IPS-15b (cell line): ENCODE results near the gene TM7SF2.

Experiments
- H3K27me3 ChIP-seq: one replicate; pipeline ENCODE4 v1.6.1; 2013; ENCODE audit warnings: low read length; ENCODE audit not compliant: control insufficient read depth, insufficient read depth
- H3K36me3 ChIP-seq: one replicate; pipeline ENCODE4 v1.6.1; 2013; ENCODE audit warnings: low read length; ENCODE audit not compliant: control insufficient read depth, insufficient read depth
- H3K4me1 ChIP-seq: one replicate; pipeline ENCODE4 v1.6.1; 2013; ENCODE audit warnings: mild to moderate bottlenecking, low read length; ENCODE audit not compliant: control insufficient read depth, insufficient read depth
- H3K4me3 ChIP-seq: one replicate; pipeline ENCODE4 v1.5.1; 2013; ENCODE audit warnings: low read depth, low read length
- H3K9ac ChIP-seq: one replicate; pipeline ENCODE4 v1.6.1; 2013; ENCODE audit warnings: low read depth, mild to moderate bottlenecking, low read length
- H3K9me3 ChIP-seq: one replicate; pipeline ENCODE4 v1.6.1; 2013; ENCODE audit warnings: mild to moderate bottlenecking, low read length; ENCODE audit not compliant: control insufficient read depth, insufficient read depth

Gene TM7SF2

GRCh38 chr11:65078786-65079342 is 32.8 kb upstream of the TM7SF2 start:
- Histone ChIP-seq H3K27me3 (no peaks in the 10 kb centered on the region), H3K4me3 (no peak overlapping the region), H3K9me3 (no peaks in the 10 kb centered on the region), H3K9ac (no peak overlapping the region), H3K4me1 (peaks cover 5% of the 10 kb centered on the region), H3K36me3 (peaks cover 40% of the 10 kb centered on the region)

DNA sequence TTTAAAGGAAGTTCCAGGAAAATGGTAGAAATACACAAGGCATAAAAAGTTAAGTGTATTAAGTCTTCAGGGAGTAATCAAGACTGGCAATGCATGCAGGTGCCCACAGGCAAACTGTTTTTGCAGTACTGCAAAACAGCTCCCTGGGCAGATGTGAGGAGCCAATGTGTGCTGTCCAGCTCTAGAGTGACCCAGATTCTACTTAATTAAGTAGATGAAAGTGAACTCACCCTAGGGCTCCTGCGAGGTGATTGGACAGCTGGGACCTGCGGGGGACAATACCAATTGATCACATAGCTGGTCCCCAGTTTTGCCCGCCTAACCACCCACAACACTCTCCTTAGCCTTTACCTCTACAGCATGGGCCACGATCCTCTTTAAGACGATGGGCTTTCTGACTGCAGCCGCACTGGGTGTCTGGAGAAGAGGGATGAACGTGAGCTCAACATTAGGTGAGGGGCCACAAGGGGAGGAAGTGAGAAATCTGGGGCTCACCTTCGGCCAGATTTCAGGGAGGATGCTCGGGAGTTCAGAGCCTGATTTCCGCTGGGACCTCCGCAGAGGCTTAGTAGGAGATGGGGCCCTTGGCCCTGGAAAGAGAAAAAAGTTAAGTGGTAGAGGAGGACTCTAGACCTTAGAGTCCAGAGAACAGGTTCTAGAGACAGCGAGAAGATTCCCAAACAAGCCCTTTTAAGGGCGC is 28.4 kb upstream of the TM7SF2 start:
- no peaks in the 10 kb centered on the region for H3K27me3 ChIP-seq
- H3K4me3 ChIP-seq: peak overlapping the region; percentile 96
- H3K36me3 ChIP-seq: peaks cover 34% of the 10 kb centered on the region
- H3K9me3 ChIP-seq: no peaks in the 10 kb centered on the region
- peaks cover 5% of the 10 kb centered on the region for H3K4me1 ChIP-seq
- H3K9ac ChIP-seq: peak overlapping the region; percentile 93

DNA sequence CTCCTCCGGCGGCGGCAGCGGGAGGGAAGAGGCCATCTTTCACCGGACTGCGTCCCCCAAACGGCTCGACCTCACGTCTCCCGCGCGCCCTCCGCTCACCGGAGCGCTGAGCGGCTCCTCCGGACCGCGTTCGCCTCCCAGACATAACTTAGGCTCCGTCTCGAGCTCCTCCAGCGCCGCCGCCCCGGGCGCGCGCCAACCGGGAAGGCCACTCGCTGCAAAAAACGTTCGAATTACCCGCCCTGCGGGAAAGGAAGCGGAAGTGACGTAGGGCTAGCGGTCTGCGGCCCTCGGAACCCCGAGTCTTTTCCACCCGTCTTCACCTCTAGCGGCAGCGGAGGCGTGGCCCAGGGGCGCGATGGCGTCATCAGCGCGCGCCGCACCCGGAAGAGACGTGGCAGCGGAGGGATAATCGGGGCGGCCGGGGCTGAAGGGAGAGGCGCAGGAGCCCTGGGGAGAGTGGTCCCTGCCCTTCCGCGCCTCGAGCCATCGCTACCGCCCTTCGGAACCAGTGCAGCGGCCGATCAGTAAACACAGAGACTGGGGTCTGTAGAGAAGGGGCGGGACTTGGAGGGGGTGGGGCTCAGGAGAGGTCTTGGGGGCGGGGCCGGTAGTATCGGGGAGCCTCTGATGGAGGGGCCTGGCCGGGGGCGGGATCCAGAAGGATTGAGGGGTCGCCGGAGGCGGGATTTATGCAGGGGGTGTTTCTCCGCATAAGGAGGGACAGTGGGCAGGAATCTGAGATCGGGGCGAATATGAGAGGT is 27.7 kb upstream of the TM7SF2 start, which contains the start of the genes CDCA5 and ZFPL1:
TSS of gene CDCA5 (minus strand) at position 207 of the 764 bp plus-strand sequence. CDS start at position 145, 62 bp downstream.
TSS of gene ZFPL1 (plus strand) at position 389 of the 764 bp plus-strand sequence. CDS start 477 bp downstream, outside the sequence.
- H3K9me3 ChIP-seq: no peaks in the 10 kb centered on the region
- H3K36me3 ChIP-seq: peaks cover 35% of the 10 kb centered on the region
- peak within 1 kb of the TSS; percentile 96 for H3K4me3 ChIP-seq
- H3K4me1 ChIP-seq: peaks cover 5% of the 10 kb centered on the region
- peak within 1 kb of the TSS; percentile 93 for H3K9ac ChIP-seq
- H3K27me3 ChIP-seq: no peaks in the 10 kb centered on the region

GRCh38 chr11:65084598-65085375 is 26.9 kb upstream of the TM7SF2 start:
- H3K36me3 ChIP-seq: peaks cover 29% of the 10 kb centered on the region
- peak overlapping the region; percentile 96 for H3K4me3 ChIP-seq

GRCh38 chr11:65085446-65085845 is 26.2 kb upstream of the TM7SF2 start:
- Histone ChIP-seq H3K27me3 (no peaks in the 10 kb centered on the region), H3K9me3 (no peaks in the 10 kb centered on the region), H3K4me1 (peaks cover 5% of the 10 kb centered on the region), H3K36me3 (peaks cover 29% of the 10 kb centered on the region), H3K9ac (no peak overlapping the region), H3K4me3 (no peak overlapping the region)

More at GRCh38 chr11:65084598-65085375, 26.9 kb upstream of the TM7SF2 start:
- peaks cover 5% of the 10 kb centered on the region for H3K4me1 ChIP-seq
- H3K9me3 ChIP-seq: no peaks in the 10 kb centered on the region
- peak overlapping the region; percentile 93 for H3K9ac ChIP-seq
- H3K27me3 ChIP-seq: no peaks in the 10 kb centered on the region

DNA sequence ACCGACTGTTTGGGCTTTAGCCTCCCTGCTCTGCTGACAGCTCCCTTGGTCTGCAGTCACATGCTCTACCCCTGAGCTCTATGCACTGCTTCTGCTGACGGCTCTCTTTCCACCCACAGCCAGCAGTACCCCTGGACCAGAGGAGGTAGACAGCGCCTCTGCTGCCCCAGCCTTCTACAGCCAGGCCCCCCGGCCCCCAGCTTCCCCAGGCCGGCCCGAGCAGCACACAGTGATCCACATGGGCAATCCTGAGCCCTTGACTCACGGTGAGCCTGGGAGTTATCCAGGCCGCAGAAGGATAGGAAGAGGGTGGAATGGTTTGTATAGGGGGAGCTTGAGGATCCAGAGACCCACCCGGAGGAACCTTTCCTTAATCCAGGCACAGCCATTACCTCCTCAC is 24.9 kb upstream of the TM7SF2 start:
- no peaks in the 10 kb centered on the region for H3K27me3 ChIP-seq
- peaks cover 5% of the 10 kb centered on the region for H3K4me1 ChIP-seq
- H3K36me3 ChIP-seq: peaks cover 24% of the 10 kb centered on the region
- no peaks in the 10 kb centered on the region for H3K9me3 ChIP-seq
- no peak overlapping the region for H3K4me3 ChIP-seq
- no peak overlapping the region for H3K9ac ChIP-seq

GRCh38 chr11:65087216-65087615 is 24.5 kb upstream of the TM7SF2 start:
- Histone ChIP-seq H3K27me3 (no peaks in the 10 kb centered on the region), H3K36me3 (peaks cover 20% of the 10 kb centered on the region), H3K9me3 (no peaks in the 10 kb centered on the region), H3K4me1 (peaks cover 5% of the 10 kb centered on the region), H3K4me3 (no peak overlapping the region), H3K9ac (no peak overlapping the region)

- no peaks in the 10 kb centered on the region for H3K9me3 ChIP-seq
- H3K4me3 ChIP-seq: no peak overlapping the region
- H3K9ac ChIP-seq: no peak overlapping the region
- H3K36me3 ChIP-seq: peaks cover 19% of the 10 kb centered on the region
- no peaks in the 10 kb centered on the region for H3K27me3 ChIP-seq
- peaks cover 3% of the 10 kb centered on the region for H3K4me1 ChIP-seq
Observed at GRCh38 chr11:65087827-65088226, 23.8 kb upstream of the TM7SF2 start.

DNA sequence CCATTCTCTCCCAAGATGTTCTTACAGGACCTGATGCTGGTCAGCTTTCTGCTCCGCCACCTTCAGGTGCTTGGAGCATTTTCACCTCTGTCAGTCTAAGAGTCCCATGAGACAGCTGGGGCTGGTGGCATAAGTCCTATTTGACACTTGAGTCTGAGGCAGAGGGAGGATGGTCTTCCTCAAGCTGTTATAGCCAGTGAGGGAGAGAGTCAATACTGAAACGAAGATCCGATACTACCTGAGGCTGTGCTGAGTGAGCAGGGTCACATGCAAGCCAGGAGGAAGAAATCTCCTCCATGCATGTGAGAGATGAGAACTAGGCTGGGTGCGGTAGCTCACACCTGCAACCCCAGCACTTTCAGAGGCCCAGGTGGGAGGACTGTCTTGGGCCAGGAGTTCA is 22.1 kb upstream of the TM7SF2 start:
- Histone ChIP-seq H3K9ac (no peak overlapping the region), H3K36me3 (peaks cover 19% of the 10 kb centered on the region), H3K9me3 (no peaks in the 10 kb centered on the region), H3K27me3 (no peaks in the 10 kb centered on the region), H3K4me1 (no peaks in the 10 kb centered on the region), H3K4me3 (no peak overlapping the region)

DNA sequence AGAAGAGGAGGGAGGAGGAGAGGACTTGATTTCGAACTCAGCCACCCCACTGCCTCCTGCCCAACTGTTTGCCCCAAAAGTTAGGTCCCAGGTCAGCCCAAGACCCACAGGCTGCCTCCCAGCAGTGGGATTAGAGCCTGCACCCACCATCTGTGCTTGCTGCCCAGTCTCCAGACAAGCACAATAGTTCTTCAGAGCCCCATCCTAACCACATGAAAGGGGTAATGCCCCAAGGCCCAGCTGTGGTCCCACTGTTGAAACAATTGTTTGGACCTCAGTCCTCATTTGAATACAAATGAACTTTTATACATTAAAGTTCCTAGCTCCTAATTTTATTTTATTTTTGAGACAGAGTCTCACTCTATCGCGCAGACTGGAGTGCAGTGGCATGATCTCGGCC is 21.0 kb upstream of the TM7SF2 start:
- H3K27me3 ChIP-seq: no peaks in the 10 kb centered on the region
- no peak overlapping the region for H3K4me3 ChIP-seq
- H3K36me3 ChIP-seq: peaks cover 19% of the 10 kb centered on the region
- no peaks in the 10 kb centered on the region for H3K4me1 ChIP-seq
- H3K9me3 ChIP-seq: no peaks in the 10 kb centered on the region
- no peak overlapping the region for H3K9ac ChIP-seq

DNA sequence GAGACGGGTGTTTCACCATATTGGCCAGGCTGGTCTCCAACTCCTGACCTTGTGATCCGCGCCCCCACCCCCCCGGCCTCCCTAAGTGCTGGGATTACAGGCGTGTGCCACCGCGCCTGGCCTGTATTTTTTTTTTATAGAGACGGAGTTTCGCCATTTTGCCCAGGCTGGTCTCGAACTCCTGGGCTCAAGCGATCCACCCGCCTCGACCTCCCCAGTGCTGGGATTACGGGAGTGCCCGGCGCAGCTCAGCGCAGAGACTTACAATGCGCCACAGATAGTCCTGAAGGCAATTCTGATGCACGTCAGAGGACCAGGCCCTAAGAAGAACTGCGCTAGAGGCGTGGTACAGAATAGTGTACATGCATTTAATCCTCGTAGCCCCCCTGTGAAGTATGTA is 16.2 kb upstream of the TM7SF2 start:
- Histone ChIP-seq H3K27me3 (no peaks in the 10 kb centered on the region), H3K4me3 (peak overlapping the region; percentile 43), H3K36me3 (no peaks in the 10 kb centered on the region), H3K4me1 (peaks cover 3% of the 10 kb centered on the region), H3K9ac (peak overlapping the region; percentile 76), H3K9me3 (no peaks in the 10 kb centered on the region)
